HG02884 (cell line): ENCODE data around the gene IGSF3.
"Not testable (repeated sequence)": the region's sequence is repeated elsewhere in the genome, so short reads cannot be mapped to it uniquely, and the experiment has no call there.

Experiments used
- ATAC-seq: cut with Tn5 transposase; IDR thresholded peaks from one replicate; pipeline ENCODE4 v1.9.1; 2021; ENCODE audit warnings: mild to moderate bottlenecking, moderate library complexity; ENCODE audit not compliant: unreplicated experiment

Gene IGSF3

DNA sequence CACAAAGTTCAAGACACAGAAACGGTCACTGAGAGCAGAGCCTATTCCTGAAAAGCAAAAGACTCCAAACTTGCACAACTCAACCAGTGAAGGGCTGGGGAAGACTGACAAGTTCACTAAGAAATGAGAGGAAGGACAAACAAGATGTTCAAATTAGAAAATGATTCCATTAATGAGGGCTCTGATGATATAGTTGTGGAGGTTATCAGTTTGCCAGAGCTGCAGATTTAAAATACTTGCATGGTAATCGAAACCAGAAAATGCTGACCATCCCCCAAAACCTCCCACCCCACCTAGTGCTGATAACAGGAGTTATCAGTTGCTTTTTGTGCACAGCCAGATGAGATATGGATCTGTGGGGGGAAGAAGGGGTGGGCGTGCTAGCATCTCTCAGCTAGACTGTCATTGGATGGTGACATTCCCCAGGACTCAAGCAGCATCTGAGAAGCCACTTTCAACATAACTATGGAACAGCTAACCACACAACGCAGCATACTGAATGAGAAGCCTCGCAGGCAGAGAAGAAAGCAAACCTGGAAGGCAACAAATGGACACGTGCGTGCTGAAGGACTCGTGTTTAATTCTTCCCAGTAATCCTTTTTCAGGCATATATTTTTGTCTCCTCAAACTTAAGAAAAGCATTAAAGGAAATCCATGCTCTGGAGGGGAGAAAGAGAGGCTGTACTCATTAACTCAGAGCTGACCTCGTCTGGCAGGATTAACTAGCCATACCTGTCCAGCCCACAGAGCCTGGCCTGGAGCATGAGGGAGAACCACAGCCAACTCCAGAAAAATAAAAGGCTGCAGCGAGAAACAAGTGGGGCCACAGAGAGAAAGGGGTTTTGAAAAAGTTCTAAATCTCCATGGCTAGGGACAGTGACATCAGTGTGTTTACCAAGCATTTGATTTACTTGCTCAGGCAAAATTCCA is 35.3 kb downstream of the IGSF3 start:
- not testable (repeated sequence) for ATAC-seq

DNA sequence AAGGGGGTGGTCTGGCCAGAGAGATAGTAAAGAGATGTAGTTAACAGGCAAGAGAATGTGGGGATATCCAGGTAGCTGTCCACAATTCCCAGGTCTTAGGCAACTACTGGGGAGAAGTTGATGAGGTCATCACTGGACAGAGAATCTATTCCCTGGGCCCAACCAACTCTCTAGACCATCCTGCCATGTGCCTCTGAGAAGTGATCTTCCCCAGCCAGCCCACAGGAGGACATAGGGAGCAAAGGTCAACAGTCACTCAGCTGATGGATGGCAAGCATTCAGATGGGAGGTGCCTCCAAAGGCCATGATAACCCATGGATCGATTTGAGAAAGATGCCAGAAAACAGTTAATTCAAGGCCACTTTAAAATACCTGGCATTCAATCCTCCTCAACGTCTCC is 36.0 kb downstream of the IGSF3 start:
- not testable (repeated sequence) for ATAC-seq

DNA sequence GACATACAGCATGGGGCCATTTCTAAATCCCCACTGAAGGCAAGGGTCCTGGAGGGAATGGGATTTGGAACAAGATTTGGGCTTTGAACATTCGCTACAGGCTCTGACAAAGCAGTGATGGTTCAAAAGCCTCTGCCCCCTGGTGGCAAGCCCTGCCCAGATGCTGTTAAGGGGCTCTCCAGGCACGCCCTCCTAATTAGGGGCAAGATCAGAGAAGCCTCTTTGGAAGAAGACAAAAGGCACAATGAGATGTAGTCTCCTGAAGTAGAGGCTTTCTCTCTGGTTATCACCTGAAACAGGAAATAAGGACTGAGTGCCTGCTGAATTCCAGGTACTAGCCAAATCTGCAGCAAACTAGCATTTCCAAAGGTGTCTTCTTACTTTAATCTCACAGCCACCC is 37.5 kb downstream of the IGSF3 start:
- ATAC-seq: not testable (repeated sequence)

DNA sequence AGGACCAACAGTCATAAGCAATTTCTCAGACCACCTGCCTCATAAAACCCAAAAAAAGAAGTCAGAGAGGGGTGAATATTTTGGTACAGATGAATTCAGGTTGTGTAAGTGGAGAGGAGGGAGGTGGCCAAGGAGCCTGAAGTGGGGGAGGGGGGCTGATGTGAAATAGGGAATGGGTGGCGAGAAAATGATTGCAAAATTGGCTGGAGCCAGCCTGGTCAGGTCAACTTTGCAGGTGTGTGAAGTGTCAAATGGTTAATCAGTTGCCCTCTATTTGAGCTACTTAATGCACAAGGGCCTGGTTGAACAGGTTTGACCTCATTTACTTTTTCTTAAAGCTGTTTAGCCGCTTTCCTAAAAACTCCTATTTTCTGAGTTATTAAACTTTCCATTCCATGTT is 38.1 kb downstream of the IGSF3 start:
- ATAC-seq: not testable (repeated sequence)

- no peak for ATAC-seq
Observed at GRCh38 chr1:116628448-116628847, 39.1 kb downstream of the IGSF3 start.

DNA sequence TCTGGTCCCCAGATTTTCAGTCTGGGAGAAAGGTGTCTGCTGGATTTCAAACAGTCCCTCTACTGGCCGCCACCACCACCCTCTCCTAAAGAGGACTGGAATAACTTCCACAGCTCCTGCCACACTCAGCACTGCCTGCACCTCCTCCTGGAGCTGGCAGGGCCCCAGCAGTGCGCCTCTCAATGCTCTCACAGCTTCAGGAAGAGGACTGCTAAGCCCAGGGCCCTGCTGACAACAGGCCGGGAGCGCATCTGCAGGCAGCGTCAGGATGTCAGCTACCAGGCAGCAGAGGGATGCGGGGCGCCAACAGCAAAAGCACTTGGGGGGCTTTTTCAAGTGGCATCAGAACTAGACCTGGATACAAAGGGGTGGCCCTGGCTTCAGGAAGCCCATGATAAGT is 40.2 kb downstream of the IGSF3 start:
- ATAC-seq: not testable (repeated sequence)

- ATAC-seq: not testable (repeated sequence)
Observed at GRCh38 chr1:116626915-116627314, 40.6 kb downstream of the IGSF3 start.

DNA sequence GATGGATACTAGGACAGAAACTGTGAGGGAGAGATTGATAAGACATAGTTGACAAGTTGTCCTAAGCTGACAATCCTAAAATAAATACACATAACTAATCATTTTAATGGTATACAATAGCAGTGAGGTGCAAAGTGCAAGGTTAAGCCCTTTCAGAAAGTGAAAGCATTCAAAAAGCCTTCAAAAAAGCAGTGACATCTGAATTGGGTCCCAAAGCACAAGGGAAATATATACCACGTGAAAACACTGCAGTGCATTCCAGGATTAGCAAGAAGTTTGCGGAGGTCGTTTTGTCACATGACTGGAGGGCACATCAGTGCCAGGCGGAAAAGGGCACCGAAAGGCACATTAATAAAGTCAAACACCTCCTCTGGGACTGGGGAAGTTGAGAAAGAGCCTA is 42.4 kb downstream of the IGSF3 start:
- not testable (repeated sequence) for ATAC-seq

DNA sequence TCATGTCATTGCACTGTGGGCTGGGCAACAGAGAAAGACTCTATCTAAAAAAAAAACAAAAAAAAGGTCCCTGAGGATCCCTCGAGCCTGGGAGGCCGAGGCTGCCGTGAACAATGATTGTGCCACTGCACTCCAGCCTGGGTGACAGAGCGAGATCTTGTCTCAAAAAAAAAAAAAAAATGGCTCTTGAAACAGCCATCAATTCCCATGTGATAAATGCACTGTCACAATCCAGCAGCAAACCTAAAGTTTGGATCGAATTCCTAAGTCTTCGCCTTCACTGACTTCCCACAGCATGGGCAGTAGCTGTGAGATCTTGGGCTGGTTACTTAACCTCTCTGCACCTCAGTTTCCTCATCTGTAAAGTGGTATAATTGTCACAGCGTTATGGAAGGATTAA is 43.5 kb downstream of the IGSF3 start:
- ATAC-seq: no peak

DNA sequence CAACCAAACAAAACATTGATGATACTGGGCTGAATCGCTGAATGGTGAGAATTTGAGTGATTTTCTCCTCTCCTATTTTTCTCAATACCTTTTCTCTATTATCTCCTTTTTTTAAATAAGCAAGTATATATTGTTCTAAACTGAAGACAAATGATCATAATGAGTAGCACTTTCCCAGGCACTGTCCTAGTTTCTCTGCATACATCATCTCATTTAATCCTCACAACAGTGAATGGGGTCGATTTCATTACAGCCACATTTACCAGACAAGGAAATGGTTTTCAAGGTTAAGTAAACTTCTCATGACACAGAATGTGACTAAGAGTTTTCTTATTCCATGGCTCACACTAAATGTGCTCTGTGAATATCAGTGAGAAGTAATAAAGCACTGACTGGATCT is 45.0 kb downstream of the IGSF3 start:
- ATAC-seq: not testable (repeated sequence)

DNA sequence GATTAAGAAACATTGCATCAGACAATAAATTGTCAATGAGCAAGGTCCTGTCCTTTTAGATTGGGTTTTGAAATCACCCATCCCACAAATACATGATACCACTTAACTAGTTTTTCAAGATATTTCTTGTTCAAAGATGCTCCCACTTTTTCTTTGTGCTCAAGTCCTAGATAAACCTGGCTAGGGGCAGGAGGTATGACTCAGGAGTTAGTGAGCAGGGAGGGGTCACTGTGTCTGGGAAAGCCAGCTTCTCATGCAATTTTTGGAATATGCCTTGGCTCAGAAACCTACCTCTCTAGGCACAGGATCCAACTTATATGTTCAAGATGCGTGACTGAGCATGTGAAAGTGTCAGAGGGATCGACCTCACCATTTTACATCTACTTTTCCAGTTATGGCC is 45.8 kb downstream of the IGSF3 start:
- not testable (repeated sequence) for ATAC-seq

DNA sequence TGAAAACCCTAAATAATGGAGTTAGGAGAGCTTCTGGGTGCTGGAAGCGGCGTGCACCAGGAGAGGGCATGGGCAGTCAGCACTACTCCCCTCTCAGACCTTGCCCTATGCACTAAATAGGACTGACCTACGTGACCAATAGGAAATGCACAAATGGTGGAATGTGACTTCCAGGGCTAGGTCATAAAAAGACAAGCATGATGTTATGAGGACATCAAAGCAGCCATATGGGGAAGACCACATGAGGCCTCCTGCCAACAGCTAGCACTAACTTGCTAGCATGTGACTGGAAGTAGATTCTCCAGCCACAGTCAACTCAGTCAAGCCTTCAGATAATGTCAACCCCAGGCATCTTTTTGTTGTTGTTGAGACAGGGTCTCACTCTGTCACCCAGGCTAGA is 47.1 kb downstream of the IGSF3 start:
- not testable (repeated sequence) for ATAC-seq

GRCh38 chr1:116619106-116619505 is 48.4 kb downstream of the IGSF3 start:
- ATAC-seq: not testable (repeated sequence)

DNA sequence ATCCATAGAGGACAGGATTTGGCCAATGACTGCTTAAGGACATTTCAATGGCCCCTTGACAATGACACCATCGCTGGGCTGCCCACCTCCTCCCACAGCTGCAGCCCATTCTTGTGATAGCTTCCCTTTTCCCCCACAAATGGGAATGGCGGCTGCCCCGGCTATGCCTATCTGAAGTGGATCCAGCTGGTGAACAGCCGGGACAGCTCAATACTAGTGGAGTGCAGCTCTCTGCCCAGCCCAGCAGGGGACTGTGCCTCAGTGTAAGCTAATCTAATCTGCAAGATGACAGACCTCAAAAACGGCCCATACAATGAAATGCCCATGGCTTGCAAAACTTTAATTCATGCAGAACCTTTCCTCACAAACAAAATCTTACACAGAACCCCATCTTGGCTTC is 49.7 kb downstream of the IGSF3 start:
- not testable (repeated sequence) for ATAC-seq

- ATAC-seq: not testable (repeated sequence)
Observed at GRCh38 chr1:116613825-116614224, 53.7 kb downstream of the IGSF3 start.

DNA sequence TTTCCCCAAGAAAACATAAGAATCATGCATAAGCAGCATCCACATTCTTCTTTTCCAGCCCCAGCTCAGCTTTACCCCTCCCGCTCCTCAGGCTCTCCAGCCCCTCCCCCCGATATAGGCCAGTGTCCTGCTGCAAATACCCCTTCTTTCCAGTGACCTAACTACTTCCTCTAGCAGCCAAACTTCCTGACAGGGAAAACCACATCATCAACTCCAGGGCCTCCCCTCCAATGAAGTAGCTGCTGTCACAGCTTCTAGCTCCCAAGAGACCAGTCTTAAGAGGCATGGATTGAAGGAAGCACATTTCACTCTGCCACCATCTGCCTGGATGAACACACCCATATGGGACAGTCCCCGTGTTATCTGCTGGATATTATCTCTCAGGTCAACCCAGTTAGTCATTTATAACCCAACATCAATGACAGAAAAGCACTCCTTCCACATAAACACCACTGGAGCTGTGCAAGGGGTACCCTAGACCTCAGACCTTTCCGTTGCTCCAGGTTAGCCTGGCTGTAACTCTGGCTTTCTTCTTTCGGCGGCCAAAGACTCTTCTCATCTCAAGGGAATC is 57.6 kb downstream of the IGSF3 start:
- ATAC-seq: not testable (repeated sequence)

DNA sequence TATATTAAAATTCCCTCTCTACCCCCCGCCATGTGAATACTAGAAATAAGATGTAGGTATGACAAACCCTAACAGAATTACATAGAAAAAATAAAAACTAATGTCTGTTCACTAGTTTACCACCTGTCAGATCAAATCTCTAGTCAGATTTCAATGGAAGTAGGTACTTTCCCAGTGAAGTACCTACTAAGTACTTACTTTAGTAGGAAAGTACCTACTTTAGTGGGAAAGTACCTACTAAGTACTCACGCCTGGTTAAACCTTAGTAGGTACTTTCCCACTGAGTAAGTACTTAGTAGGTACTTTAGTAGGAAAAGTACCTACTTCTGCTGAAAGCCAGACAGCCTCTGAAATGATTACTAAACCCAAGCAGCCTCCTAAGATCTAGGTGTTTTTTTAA is 58.7 kb downstream of the IGSF3 start:
- not testable (repeated sequence) for ATAC-seq

GRCh38 chr1:116608151-116608550 is 59.4 kb downstream of the IGSF3 start:
- ATAC-seq: not testable (repeated sequence)

DNA sequence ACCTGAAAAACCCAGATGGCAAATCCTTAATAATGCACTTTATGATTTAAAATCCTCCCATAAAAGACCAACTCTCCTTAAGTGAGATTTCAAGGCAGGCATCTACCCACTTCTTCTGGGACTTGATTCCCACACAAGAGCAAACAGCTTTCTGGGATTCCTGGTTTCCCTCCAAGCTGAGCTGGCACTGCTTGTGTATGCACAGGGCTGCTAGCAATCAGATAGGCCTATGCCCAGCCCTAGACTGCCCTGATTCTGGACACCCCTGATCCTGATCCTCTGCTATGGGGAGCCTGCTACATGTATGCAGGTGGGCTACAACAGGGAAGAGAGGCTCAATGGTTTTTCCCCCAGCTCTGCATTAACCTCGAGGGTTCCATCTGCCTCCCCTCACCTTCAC is 60.1 kb downstream of the IGSF3 start:
- not testable (repeated sequence) for ATAC-seq

GRCh38 chr1:116606067-116606466 is 61.5 kb downstream of the IGSF3 start:
- ATAC-seq: not testable (repeated sequence)

GRCh38 chr1:116605315-116605714 is 62.2 kb downstream of the IGSF3 start:
- ATAC-seq: no peak

DNA sequence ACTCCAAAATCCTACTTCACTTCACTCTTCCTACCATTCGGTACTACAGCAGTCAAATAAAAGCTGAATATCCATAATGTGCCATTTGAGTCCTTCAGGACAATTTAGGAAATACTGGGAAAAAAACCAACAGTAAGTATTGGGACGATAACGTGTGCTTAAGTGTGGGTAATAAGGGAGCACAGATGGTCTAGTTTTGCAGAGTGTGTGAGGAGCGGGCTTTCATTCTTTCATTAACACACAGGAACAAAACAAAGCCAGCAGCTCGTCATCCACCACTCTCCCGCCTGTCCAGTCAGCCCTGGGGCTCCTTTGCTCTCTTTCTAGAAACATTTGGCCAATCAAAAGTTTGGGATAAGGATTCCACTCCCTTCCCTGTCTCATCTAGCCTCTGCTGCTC is 63.1 kb downstream of the IGSF3 start:
- not testable (repeated sequence) for ATAC-seq
